AG10803 (cell line): ENCODE results near the gene ENGASE.

ENCODE experiments used
- DNase-seq: peaks from one replicate; pipeline ENCODE4 v3.0.0; 2010; ENCODE audit warnings: low read depth
- H3K4me3 ChIP-seq: 2 replicates; pipeline ENCODE4 v1.5.1; 2011; ENCODE audit warnings: mild to moderate bottlenecking, low read length, control low read depth
- TF ChIP-seq, protein P1 (sequence below): conservative IDR thresholded peaks from 2 replicates; pipeline ENCODE4 v1.5.1; 2011; ENCODE audit warnings: mild to moderate bottlenecking, low read length, control low read depth, inconsistent platforms

Gene ENGASE

GRCh38 chr17:79036181-79036580, 38.4 kb upstream of the ENGASE start:
- H3K4me3 ChIP-seq = no peak overlapping the region
- no peak for DNase-seq
- TF ChIP-seq, protein P1, sequence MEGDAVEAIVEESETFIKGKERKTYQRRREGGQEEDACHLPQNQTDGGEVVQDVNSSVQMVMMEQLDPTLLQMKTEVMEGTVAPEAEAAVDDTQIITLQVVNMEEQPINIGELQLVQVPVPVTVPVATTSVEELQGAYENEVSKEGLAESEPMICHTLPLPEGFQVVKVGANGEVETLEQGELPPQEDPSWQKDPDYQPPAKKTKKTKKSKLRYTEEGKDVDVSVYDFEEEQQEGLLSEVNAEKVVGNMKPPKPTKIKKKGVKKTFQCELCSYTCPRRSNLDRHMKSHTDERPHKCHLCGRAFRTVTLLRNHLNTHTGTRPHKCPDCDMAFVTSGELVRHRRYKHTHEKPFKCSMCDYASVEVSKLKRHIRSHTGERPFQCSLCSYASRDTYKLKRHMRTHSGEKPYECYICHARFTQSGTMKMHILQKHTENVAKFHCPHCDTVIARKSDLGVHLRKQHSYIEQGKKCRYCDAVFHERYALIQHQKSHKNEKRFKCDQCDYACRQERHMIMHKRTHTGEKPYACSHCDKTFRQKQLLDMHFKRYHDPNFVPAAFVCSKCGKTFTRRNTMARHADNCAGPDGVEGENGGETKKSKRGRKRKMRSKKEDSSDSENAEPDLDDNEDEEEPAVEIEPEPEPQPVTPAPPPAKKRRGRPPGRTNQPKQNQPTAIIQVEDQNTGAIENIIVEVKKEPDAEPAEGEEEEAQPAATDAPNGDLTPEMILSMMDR = no peak

DNA sequence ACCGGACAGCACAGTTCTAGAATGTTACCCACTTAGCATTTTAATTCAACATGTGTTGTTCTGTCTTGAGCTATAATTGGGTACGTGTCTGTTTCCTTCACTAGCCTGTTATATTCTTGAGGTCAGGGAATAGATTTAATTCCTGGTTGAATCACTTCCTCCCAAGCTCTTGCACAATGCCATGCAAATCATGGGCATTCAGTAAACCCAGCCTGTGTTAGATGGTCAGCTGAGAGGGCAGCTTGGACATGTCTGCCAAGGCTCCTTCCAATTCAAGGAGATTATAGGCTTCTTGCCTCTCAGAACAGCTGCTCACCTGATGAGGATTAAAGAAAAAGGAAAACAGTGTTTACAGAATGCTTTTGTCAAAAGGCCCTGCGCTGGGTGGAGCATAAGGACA, 38.0 kb upstream of the ENGASE start:
- DNase-seq = peak; percentile 96
- TF ChIP-seq, protein P1 = no peak
- H3K4me3 ChIP-seq = no peak overlapping the region

DNA sequence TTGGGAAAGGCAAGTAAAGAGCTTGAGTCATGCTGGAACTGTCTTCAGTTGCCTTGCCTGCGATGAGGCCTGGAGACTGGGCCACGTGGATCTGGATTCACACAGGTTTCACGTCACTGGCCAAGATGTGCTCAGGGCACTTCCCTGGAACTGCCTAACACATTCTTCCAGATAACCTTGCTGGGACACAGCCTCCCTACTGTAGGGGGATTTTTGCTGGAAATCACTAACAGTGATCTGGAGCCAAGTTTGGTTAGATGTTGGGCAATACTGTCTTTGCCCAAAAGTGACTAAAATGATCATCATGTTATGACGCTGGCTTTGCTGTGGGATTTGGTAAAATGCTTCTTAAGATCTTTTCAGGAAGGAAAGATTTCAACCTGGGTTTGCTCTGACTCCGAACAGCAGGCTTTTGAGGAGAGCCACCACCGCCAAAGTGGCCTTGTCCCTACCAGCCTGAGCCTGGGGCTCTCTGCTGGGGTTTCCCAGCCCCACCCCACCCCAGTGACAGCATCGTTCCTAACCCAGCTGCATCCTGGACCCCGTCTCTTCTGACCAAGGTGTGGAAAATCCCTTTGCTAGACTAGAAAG, 36.0 kb upstream of the ENGASE start:
- H3K4me3 ChIP-seq = no peak overlapping the region
- TF ChIP-seq, protein P1 = no peak
- peak; percentile 99 for DNase-seq

DNA sequence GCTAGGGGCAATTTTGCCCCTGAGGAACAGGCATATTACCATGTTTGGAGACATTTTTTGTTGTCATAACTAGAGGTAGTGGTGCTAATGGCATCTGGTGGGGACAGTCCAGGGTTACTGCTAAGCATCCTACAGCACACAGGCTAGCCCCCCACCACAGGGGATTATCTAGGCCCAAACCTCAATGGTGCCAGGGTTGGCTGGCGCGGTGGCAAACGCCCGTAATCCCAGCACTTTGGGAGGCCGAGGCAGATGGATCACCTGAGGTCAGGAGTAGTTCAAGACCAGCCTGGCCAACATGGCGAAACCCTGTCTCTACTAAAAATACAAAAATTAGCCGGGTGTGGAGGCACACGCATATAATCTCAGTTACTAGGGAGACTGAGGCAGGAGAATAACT, 35.5 kb upstream of the ENGASE start:
- TF ChIP-seq, protein P1 = no peak
- no peak overlapping the region for H3K4me3 ChIP-seq
- DNase-seq = no peak

DNA sequence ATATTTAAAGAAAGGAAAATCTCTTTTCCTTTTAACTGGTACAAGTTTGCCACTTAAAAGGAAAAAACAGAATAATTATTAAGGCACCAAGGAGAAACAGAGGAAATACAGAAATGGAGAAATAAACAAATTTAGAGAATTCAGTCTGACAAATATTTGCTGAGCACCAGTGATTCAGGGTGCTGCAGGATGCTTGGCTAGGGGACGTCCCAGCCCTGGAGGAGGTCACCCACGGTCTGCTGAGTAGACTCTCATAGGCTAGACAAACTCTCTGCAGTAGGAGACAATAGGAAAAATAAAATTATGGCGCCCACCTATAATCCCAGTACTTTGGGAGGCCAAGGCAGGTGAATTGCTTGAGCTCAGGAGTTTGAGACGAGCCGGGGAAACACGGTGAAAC, 34.7 kb upstream of the ENGASE start:
- no peak for DNase-seq
- H3K4me3 ChIP-seq = no peak overlapping the region
- TF ChIP-seq, protein P1 = no peak

GRCh38 chr17:79041041-79041570, 33.5 kb upstream of the ENGASE start:
- TF ChIP-seq, protein P1 = no peak
- H3K4me3 ChIP-seq = no peak overlapping the region
- no peak for DNase-seq

GRCh38 chr17:79041723-79042420, 32.8 kb upstream of the ENGASE start:
- TF ChIP-seq, protein P1 = no peak
- no peak overlapping the region for H3K4me3 ChIP-seq
- DNase-seq = no peak
